A549 (cell line): ENCODE measurements around the gene BAG5.

ENCODE experiments used
- EP300 ChIP-seq, 2 experiments: fragments of >200 bp; sonication (Bioruptor Twin); formaldehyde crosslinking; IDR thresholded peaks; 2 replicates in 1 of 2; 3 replicates in 1 of 2; pipeline ENCODE4 v1.6.1; 2016 to 2017
- JUNB ChIP-seq: fragments of >200 bp; sonication (Bioruptor Twin); formaldehyde crosslinking; IDR thresholded peaks from 2 replicates; pipeline ENCODE4 v1.6.1; 2016
- POLR2A ChIP-seq: IDR thresholded peaks from 2 replicates; pipeline ENCODE4 v1.6.1; 2012; ENCODE audit warnings: mild to moderate bottlenecking, low read length
- POLR2AphosphoS2 ChIP-seq: conservative IDR thresholded peaks from 2 replicates; pipeline ENCODE4 v1.6.1; 2012; ENCODE audit warnings: low read length, improper control_type of control experiment, inconsistent platforms
- RFX5 ChIP-seq: fragments of 450-650 bp; IDR thresholded peaks from 2 replicates; pipeline ENCODE4 v1.7.1; 2014; ENCODE audit warnings: antibody characterized with exemption, mild to moderate bottlenecking, moderate library complexity
- TF ChIP-seq, protein P1 (sequence below): fragments of >200 bp; sonication (Bioruptor Twin); formaldehyde crosslinking; IDR thresholded peaks from 3 replicates; pipeline ENCODE4 v1.5.1; 2016
- TF ChIP-seq, protein P2 (sequence below): fragments of 200-600 bp; sonication (generic); IDR thresholded peaks from 2 replicates; pipeline ENCODE4 v1.6.1; 2016; ENCODE audit warnings: antibody characterized with exemption, mild to moderate bottlenecking, moderate library complexity
- TF ChIP-seq, protein P3 (sequence below): fragments of 150-350 bp; IDR thresholded peaks from 2 replicates; pipeline ENCODE4 v1.6.1; 2014; ENCODE audit warnings: low read depth, mild to moderate bottlenecking, low read length

DNA sequence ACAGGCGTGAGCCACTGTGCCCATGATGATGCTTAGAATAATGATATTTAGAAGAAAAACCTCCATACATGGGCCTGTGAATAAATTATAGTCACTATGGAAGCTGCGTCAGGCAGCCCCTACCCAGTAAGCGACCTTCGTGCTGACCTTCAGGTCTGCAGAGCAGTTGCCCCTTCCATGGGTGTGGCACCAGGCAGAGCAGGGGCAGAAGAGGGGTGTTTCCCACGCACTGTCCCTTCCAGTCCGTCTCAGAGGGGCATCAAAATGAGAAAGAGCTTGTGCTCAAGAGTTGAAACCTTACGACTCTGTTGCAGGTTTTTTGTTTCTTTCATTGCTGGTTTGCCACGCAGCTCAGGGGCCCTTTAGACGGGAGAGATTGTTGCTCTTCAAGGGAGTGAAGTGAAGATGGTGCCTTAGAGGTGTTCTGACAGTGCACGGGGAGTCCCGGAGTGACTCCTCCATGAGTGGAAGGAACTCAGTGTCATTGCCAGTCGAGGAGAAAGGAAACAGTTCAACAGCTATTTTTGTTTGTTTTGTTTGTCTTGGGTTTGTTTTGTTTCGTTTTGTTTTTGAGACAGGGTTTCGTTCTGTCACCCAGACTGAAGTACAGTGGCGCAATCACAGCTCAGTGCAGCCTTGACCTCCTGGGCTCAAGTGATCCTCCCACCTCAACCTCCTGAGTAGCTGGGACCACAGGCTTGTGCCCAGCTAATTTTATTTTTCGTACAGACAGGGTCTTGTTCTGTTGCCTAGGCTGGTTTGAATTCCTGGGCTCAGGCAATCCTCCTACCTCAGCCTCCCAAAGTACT is 53.7 kb downstream of the BAG5 start:
- TF ChIP-seq, protein P1, sequence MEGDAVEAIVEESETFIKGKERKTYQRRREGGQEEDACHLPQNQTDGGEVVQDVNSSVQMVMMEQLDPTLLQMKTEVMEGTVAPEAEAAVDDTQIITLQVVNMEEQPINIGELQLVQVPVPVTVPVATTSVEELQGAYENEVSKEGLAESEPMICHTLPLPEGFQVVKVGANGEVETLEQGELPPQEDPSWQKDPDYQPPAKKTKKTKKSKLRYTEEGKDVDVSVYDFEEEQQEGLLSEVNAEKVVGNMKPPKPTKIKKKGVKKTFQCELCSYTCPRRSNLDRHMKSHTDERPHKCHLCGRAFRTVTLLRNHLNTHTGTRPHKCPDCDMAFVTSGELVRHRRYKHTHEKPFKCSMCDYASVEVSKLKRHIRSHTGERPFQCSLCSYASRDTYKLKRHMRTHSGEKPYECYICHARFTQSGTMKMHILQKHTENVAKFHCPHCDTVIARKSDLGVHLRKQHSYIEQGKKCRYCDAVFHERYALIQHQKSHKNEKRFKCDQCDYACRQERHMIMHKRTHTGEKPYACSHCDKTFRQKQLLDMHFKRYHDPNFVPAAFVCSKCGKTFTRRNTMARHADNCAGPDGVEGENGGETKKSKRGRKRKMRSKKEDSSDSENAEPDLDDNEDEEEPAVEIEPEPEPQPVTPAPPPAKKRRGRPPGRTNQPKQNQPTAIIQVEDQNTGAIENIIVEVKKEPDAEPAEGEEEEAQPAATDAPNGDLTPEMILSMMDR, result no peak
- no peak for TF ChIP-seq EP300 (IDR thresholded peaks at IDR 0.05)
- no peak for TF ChIP-seq RFX5
- TF ChIP-seq, protein P2, sequence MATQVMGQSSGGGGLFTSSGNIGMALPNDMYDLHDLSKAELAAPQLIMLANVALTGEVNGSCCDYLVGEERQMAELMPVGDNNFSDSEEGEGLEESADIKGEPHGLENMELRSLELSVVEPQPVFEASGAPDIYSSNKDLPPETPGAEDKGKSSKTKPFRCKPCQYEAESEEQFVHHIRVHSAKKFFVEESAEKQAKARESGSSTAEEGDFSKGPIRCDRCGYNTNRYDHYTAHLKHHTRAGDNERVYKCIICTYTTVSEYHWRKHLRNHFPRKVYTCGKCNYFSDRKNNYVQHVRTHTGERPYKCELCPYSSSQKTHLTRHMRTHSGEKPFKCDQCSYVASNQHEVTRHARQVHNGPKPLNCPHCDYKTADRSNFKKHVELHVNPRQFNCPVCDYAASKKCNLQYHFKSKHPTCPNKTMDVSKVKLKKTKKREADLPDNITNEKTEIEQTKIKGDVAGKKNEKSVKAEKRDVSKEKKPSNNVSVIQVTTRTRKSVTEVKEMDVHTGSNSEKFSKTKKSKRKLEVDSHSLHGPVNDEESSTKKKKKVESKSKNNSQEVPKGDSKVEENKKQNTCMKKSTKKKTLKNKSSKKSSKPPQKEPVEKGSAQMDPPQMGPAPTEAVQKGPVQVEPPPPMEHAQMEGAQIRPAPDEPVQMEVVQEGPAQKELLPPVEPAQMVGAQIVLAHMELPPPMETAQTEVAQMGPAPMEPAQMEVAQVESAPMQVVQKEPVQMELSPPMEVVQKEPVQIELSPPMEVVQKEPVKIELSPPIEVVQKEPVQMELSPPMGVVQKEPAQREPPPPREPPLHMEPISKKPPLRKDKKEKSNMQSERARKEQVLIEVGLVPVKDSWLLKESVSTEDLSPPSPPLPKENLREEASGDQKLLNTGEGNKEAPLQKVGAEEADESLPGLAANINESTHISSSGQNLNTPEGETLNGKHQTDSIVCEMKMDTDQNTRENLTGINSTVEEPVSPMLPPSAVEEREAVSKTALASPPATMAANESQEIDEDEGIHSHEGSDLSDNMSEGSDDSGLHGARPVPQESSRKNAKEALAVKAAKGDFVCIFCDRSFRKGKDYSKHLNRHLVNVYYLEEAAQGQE, result no peak
- TF ChIP-seq JUNB, result no peak
- TF ChIP-seq POLR2A, result no peak
- TF ChIP-seq POLR2AphosphoS2, result no peak
- TF ChIP-seq, protein P3, sequence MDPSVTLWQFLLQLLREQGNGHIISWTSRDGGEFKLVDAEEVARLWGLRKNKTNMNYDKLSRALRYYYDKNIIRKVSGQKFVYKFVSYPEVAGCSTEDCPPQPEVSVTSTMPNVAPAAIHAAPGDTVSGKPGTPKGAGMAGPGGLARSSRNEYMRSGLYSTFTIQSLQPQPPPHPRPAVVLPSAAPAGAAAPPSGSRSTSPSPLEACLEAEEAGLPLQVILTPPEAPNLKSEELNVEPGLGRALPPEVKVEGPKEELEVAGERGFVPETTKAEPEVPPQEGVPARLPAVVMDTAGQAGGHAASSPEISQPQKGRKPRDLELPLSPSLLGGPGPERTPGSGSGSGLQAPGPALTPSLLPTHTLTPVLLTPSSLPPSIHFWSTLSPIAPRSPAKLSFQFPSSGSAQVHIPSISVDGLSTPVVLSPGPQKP, result no peak
